WTC11 (cell line): ENCODE data around the gene SEMA7A.

ENCODE experiments used
- JUN ChIP-seq: sonication (generic); formaldehyde crosslinking; IDR thresholded peaks from 2 replicates; pipeline ENCODE4 v1.8.0; 2023; ENCODE audit warnings: mild to moderate bottlenecking, missing genetic modification reagents
- NFYB ChIP-seq: sonication (generic); formaldehyde crosslinking; conservative IDR thresholded peaks from 2 replicates; pipeline ENCODE4 v1.8.0; 2022; ENCODE audit warnings: low read depth, missing genetic modification reagents
- NR3C1 ChIP-seq: sonication (generic); formaldehyde crosslinking; conservative IDR thresholded peaks from 2 replicates; pipeline ENCODE4 v1.8.1; 2023; ENCODE audit warnings: low read depth, mild to moderate bottlenecking, missing genetic modification reagents
- ZNF317 ChIP-seq: sonication (generic); formaldehyde crosslinking; IDR thresholded peaks from 2 replicates; pipeline ENCODE4 v1.8.1; 2023; ENCODE audit warnings: low read depth, mild to moderate bottlenecking, moderate library complexity, missing genetic modification reagents, borderline replicate concordance
- TF ChIP-seq, protein P1 (sequence below): fragments of 200-600 bp; IDR thresholded peaks from 2 replicates; pipeline ENCODE4 v1.8.0; 2022; ENCODE audit warnings: antibody characterized with exemption
- TF ChIP-seq, protein P2 (sequence below): sonication (generic); formaldehyde crosslinking; IDR thresholded peaks from 2 replicates; pipeline ENCODE4 v1.8.0; 2022; ENCODE audit warnings: mild to moderate bottlenecking, missing genetic modification reagents
- TF ChIP-seq, protein P3 (sequence below): fragments of 250-450 bp; sonication (Bioruptor Pico); IDR thresholded peaks from 2 replicates; pipeline ENCODE4 v1.8.0; 2021; ENCODE audit warnings: mild to moderate bottlenecking
- TF ChIP-seq, protein P4 (sequence below): sonication (generic); formaldehyde crosslinking; IDR thresholded peaks from 2 replicates; pipeline ENCODE4 v1.8.1; 2022; ENCODE audit warnings: mild to moderate bottlenecking, moderate library complexity, missing genetic modification reagents
- TF ChIP-seq, protein P5 (sequence below): sonication (generic); formaldehyde crosslinking; IDR thresholded peaks from 2 replicates; pipeline ENCODE4 v1.8.1; 2023; ENCODE audit warnings: mild to moderate bottlenecking, missing genetic modification reagents, moderate library complexity

DNA sequence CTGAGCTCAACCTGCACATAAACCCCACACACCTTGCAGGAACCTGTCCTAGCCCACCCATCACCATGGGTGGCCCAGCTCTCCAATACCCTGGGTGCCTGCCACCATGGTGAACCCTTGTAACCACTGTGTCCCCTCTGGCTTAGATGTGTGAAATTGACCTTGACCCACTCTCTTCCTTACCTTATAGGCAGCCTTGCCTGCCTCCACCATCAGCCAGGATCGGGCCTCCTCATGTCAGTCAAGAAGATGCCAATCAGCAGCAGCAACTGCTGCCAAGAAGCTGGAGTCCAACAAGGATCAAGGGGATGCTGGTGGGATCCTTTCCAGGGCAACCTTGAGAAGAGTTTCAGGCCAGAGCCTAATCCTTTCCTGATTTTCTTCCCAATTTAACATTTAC, 57.5 kb downstream of the SEMA7A start:
- TF ChIP-seq JUN (no peak), ZNF317 (CRISPR knock-in tag) (no peak), NR3C1 (CRISPR knock-in tag) (no peak), NFYB (no peak)
- TF ChIP-seq, protein P1, sequence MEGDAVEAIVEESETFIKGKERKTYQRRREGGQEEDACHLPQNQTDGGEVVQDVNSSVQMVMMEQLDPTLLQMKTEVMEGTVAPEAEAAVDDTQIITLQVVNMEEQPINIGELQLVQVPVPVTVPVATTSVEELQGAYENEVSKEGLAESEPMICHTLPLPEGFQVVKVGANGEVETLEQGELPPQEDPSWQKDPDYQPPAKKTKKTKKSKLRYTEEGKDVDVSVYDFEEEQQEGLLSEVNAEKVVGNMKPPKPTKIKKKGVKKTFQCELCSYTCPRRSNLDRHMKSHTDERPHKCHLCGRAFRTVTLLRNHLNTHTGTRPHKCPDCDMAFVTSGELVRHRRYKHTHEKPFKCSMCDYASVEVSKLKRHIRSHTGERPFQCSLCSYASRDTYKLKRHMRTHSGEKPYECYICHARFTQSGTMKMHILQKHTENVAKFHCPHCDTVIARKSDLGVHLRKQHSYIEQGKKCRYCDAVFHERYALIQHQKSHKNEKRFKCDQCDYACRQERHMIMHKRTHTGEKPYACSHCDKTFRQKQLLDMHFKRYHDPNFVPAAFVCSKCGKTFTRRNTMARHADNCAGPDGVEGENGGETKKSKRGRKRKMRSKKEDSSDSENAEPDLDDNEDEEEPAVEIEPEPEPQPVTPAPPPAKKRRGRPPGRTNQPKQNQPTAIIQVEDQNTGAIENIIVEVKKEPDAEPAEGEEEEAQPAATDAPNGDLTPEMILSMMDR: no peak
- TF ChIP-seq, protein P2, sequence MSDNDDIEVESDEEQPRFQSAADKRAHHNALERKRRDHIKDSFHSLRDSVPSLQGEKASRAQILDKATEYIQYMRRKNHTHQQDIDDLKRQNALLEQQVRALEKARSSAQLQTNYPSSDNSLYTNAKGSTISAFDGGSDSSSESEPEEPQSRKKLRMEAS: no peak
- TF ChIP-seq, protein P3, sequence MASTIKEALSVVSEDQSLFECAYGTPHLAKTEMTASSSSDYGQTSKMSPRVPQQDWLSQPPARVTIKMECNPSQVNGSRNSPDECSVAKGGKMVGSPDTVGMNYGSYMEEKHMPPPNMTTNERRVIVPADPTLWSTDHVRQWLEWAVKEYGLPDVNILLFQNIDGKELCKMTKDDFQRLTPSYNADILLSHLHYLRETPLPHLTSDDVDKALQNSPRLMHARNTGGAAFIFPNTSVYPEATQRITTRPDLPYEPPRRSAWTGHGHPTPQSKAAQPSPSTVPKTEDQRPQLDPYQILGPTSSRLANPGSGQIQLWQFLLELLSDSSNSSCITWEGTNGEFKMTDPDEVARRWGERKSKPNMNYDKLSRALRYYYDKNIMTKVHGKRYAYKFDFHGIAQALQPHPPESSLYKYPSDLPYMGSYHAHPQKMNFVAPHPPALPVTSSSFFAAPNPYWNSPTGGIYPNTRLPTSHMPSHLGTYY (CRISPR knock-in tag): no peak
- TF ChIP-seq, protein P4, sequence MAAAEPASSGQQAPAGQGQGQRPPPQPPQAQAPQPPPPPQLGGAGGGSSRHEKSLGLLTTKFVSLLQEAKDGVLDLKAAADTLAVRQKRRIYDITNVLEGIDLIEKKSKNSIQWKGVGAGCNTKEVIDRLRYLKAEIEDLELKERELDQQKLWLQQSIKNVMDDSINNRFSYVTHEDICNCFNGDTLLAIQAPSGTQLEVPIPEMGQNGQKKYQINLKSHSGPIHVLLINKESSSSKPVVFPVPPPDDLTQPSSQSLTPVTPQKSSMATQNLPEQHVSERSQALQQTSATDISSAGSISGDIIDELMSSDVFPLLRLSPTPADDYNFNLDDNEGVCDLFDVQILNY (CRISPR knock-in tag): no peak
- TF ChIP-seq, protein P5, sequence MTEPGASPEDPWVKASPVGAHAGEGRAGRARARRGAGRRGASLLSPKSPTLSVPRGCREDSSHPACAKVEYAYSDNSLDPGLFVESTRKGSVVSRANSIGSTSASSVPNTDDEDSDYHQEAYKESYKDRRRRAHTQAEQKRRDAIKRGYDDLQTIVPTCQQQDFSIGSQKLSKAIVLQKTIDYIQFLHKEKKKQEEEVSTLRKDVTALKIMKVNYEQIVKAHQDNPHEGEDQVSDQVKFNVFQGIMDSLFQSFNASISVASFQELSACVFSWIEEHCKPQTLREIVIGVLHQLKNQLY (CRISPR knock-in tag): no peak
